K562 (cell line): ENCODE results near the gene TOMT.
A peak's percentile ranks its signal among the peaks of the same experiment; 100 is the strongest.

Source experiments
- ARNT ChIP-seq, 2 experiments: fragments of 450-650 bp; IDR thresholded peaks; 2 replicates each; pipeline ENCODE4 v1.6.1; 2016; ENCODE audit warnings: mild to moderate bottlenecking in 1 of 2
- ATF2 ChIP-seq: sonication (generic); formaldehyde crosslinking; IDR thresholded peaks from 2 replicates; pipeline ENCODE4 v1.8.1; 2022; ENCODE audit warnings: missing genetic modification reagents
- E2F1 ChIP-seq: sonication (generic); formaldehyde crosslinking; IDR thresholded peaks from 2 replicates; pipeline ENCODE4 v1.8.1; 2023; ENCODE audit warnings: mild to moderate bottlenecking, missing genetic modification reagents, moderate library complexity
- JUN ChIP-seq, 2 experiments: sonication (generic) in 1 of 2; formaldehyde crosslinking in 1 of 2; IDR thresholded peaks; 2 replicates each; pipeline versions ENCODE4 v1.6.1 to v1.8.0; 2012 to 2022; ENCODE audit warnings: borderline replicate concordance in 2 of 2, mild to moderate bottlenecking in 2 of 2, improper control_type of control experiment in 1 of 2, low read depth in 1 of 2, low read length in 1 of 2, missing genetic modification reagents in 1 of 2
- MYBL2 ChIP-seq, 2 experiments: fragments of 450-650 bp in 1 of 2; sonication (generic) in 1 of 2; formaldehyde crosslinking in 1 of 2; IDR thresholded peaks; 2 replicates each; pipeline versions ENCODE4 v1.6.1 to v1.8.1; 2017 to 2022; ENCODE audit warnings: borderline replicate concordance in 1 of 2, inconsistent platforms in 1 of 2, low read depth in 1 of 2, mild to moderate bottlenecking in 1 of 2, missing genetic modification reagents in 1 of 2, moderate library complexity in 1 of 2
- TEAD4 ChIP-seq, 2 experiments: sonication (generic) in 1 of 2; formaldehyde crosslinking in 1 of 2; IDR thresholded peaks; 2 replicates each; pipeline versions ENCODE4 v1.6.1 to v1.8.0; 2012 to 2022; ENCODE audit warnings: borderline replicate concordance in 1 of 2, inconsistent platforms in 1 of 2, low read length in 1 of 2, mild to moderate bottlenecking in 1 of 2, missing genetic modification reagents in 1 of 2
- ZBTB49 ChIP-seq: sonication (generic); formaldehyde crosslinking; IDR thresholded peaks from 2 replicates; pipeline ENCODE4 v1.8.0; 2022; ENCODE audit warnings: missing genetic modification reagents, mild to moderate bottlenecking, borderline replicate concordance
- ZBTB9 ChIP-seq: fragments of 450-650 bp; formaldehyde crosslinking; IDR thresholded peaks from 2 replicates; pipeline ENCODE4 v1.4.0; 2020; ENCODE audit warnings: mild to moderate bottlenecking, moderate library complexity
- ZNF311 ChIP-seq: fragments of 250-450 bp; sonication (Bioruptor Pico); IDR thresholded peaks from 2 replicates; pipeline ENCODE4 v1.4.0; 2020; ENCODE audit warnings: mild to moderate bottlenecking, moderate library complexity
- ZNF57 ChIP-seq: fragments of 450-650 bp; formaldehyde crosslinking; IDR thresholded peaks from 2 replicates; pipeline ENCODE4 v1.4.0; 2020; ENCODE audit warnings: mild to moderate bottlenecking, moderate library complexity
- ZNF780A ChIP-seq: fragments of 250-450 bp; sonication (Bioruptor Pico); IDR thresholded peaks from 2 replicates; pipeline ENCODE4 v1.5.0; 2021; ENCODE audit warnings: mild to moderate bottlenecking
- TF ChIP-seq, protein P1 (sequence below): IDR thresholded peaks from 3 replicates; pipeline ENCODE4 v1.6.1; 2011; ENCODE audit warnings: borderline replicate concordance, mild to moderate bottlenecking; ENCODE audit not compliant: insufficient read length, insufficient read depth
- TF ChIP-seq, protein P2 (sequence below), 3 experiments: IDR thresholded peaks in 2 of 3; conservative IDR thresholded peaks in 1 of 3; 2 replicates each; pipeline ENCODE4 v1.5.1; 2011 to 2012; ENCODE audit warnings: low read length in 3 of 3, mild to moderate bottlenecking in 3 of 3, control low read depth in 2 of 3, improper control_type of control experiment in 1 of 3, inconsistent platforms in 1 of 3, low read depth in 1 of 3, mixed read lengths in 1 of 3, moderate library complexity in 1 of 3; ENCODE audit not compliant: insufficient read depth in 2 of 3
- TF ChIP-seq, protein P3 (sequence below), 2 experiments: fragments of 450-650 bp in 1 of 2; sonication (generic) in 1 of 2; formaldehyde crosslinking in 1 of 2; IDR thresholded peaks in 1 of 2; conservative IDR thresholded peaks in 1 of 2; 2 replicates each; pipeline versions ENCODE4 v1.6.1 to v1.8.1; 2016 to 2023; ENCODE audit warnings: mild to moderate bottlenecking in 2 of 2, moderate library complexity in 2 of 2, inconsistent platforms in 1 of 2, missing genetic modification reagents in 1 of 2

GRCh38 chr11:72122607-72123006 is 16.9 kb downstream of the TOMT start:
- TF ChIP-seq ZNF57 (no peak), E2F1 (CRISPR knock-in tag) (no peak), MYBL2 (IDR thresholded peaks at IDR 0.05; ENCODE audit: low read depth) (no peak), MYBL2 (CRISPR knock-in tag; IDR thresholded peaks at IDR 0.05; ENCODE audit: borderline replicate concordance) (no peak), JUN (IDR thresholded peaks at IDR 0.05; ENCODE audit: borderline replicate concordance, low read depth, low read length) (no peak), JUN (CRISPR knock-in tag; IDR thresholded peaks at IDR 0.05; ENCODE audit: borderline replicate concordance) (no peak), ZBTB49 (CRISPR knock-in tag) (no peak), ARNT (IDR thresholded peaks at IDR 0.05) (no peak), ZBTB9 (no peak), ZNF311 (CRISPR knock-in tag) (no peak), ZNF780A (CRISPR knock-in tag) (no peak), ATF2 (CRISPR knock-in tag) (no peak), TEAD4 (IDR thresholded peaks at IDR 0.05; ENCODE audit: low read length) (peak; percentile 54), TEAD4 (CRISPR knock-in tag; IDR thresholded peaks at IDR 0.05; ENCODE audit: borderline replicate concordance) (no peak)
- TF ChIP-seq, protein P1, sequence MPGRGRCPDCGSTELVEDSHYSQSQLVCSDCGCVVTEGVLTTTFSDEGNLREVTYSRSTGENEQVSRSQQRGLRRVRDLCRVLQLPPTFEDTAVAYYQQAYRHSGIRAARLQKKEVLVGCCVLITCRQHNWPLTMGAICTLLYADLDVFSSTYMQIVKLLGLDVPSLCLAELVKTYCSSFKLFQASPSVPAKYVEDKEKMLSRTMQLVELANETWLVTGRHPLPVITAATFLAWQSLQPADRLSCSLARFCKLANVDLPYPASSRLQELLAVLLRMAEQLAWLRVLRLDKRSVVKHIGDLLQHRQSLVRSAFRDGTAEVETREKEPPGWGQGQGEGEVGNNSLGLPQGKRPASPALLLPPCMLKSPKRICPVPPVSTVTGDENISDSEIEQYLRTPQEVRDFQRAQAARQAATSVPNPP: no peak
- TF ChIP-seq, protein P2, sequence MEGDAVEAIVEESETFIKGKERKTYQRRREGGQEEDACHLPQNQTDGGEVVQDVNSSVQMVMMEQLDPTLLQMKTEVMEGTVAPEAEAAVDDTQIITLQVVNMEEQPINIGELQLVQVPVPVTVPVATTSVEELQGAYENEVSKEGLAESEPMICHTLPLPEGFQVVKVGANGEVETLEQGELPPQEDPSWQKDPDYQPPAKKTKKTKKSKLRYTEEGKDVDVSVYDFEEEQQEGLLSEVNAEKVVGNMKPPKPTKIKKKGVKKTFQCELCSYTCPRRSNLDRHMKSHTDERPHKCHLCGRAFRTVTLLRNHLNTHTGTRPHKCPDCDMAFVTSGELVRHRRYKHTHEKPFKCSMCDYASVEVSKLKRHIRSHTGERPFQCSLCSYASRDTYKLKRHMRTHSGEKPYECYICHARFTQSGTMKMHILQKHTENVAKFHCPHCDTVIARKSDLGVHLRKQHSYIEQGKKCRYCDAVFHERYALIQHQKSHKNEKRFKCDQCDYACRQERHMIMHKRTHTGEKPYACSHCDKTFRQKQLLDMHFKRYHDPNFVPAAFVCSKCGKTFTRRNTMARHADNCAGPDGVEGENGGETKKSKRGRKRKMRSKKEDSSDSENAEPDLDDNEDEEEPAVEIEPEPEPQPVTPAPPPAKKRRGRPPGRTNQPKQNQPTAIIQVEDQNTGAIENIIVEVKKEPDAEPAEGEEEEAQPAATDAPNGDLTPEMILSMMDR (IDR thresholded peaks at IDR 0.05 in 2 of 3, conservative IDR thresholded peaks at IDR 0.05 in 1 of 3; ENCODE audit: insufficient read depth in 2 of 3, low read depth in 1 of 3, low read length in 3 of 3): no peak
- TF ChIP-seq, protein P3, sequence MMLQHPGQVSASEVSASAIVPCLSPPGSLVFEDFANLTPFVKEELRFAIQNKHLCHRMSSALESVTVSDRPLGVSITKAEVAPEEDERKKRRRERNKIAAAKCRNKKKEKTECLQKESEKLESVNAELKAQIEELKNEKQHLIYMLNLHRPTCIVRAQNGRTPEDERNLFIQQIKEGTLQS (IDR thresholded peaks at IDR 0.05): no peak
- TF ChIP-seq, protein P3 (CRISPR knock-in tag; conservative IDR thresholded peaks at IDR 0.05): no peak
